H1 (cell line): ENCODE data around the gene ARID1B. TPM values are rescaled to one million over a fixed set of nuclear protein-coding genes. Genes with fewer than 3 reads are reported as not detected.

Experiments used
- CTCF ChIA-PET: fragments of 300-600 bp; sonication (Branson Sonifier 250); formaldehyde crosslinking; loops from one replicate; lab custom pipeline; 2021; ENCODE audit not compliant: partially characterized antibody; lab: Charles Lee
- POLR2A ChIA-PET: fragments of 300-600 bp; sonication (Branson Sonifier 250); formaldehyde crosslinking; loops from one replicate; lab custom pipeline; 2021; ENCODE audit warnings: inconsistent platforms; ENCODE audit not compliant: partially characterized antibody; lab: Charles Lee
- DNase-seq, 2 experiments: peaks; one replicate each; pipeline versions ENCODE4 v3.0.0 to v3.0.0-alpha.2; 2010 to 2022; ENCODE audit warnings: low spot score in 2 of 2, low read depth in 1 of 2, mixed read lengths in 1 of 2
- FAIRE-seq: peaks from 2 replicates; lab custom pipeline; 2011; peaks lifted over from hg19 to GRCh38; lab: Jason Lieb, UNC
- H2AFZ ChIP-seq: 2 replicates; pipeline ENCODE4 v1.8.1; 2012; ENCODE audit warnings: low read length, inconsistent platforms
- H2AK5ac ChIP-seq: 2 replicates; pipeline ENCODE4 v1.6.1; 2013; ENCODE audit warnings: low read depth, low read length
- H2BK120ac ChIP-seq: replicated peaks from 2 replicates; pipeline ENCODE3; 2013; ENCODE audit warnings: low read depth, low read length, inconsistent platforms
- H2BK12ac ChIP-seq: 2 replicates; pipeline ENCODE4 v1.6.1; 2013; ENCODE audit warnings: low read depth, low read length
- H2BK15ac ChIP-seq: 2 replicates; pipeline ENCODE4 v1.6.1; 2013; ENCODE audit warnings: low read length
- H2BK20ac ChIP-seq: 2 replicates; pipeline ENCODE4 v1.6.1; 2013; ENCODE audit warnings: low read length
- H2BK5ac ChIP-seq: 2 replicates; pipeline ENCODE4 v1.6.1; 2013; ENCODE audit warnings: low read depth, low read length
- H3K14ac ChIP-seq: 2 replicates; pipeline ENCODE4 v1.6.1; 2013; ENCODE audit warnings: inconsistent platforms; ENCODE audit not compliant: insufficient read length
- H3K18ac ChIP-seq: 2 replicates; pipeline ENCODE4 v1.6.1; 2013; ENCODE audit warnings: low read length; ENCODE audit errors: extremely low read depth
- H3K23ac ChIP-seq: 2 replicates; pipeline ENCODE4 v1.6.1; 2013; ENCODE audit warnings: inconsistent platforms; ENCODE audit not compliant: insufficient read length
- H3K23me2 ChIP-seq: 2 replicates; pipeline ENCODE4 v1.6.1; 2013; ENCODE audit warnings: low read depth, low read length
- H3K27ac ChIP-seq: 2 replicates; pipeline ENCODE4 v1.6.1; 2011; ENCODE audit warnings: low read depth, low read length, inconsistent platforms
- H3K27me3 ChIP-seq, 4 experiments: replicated peaks in 1 of 4; 1 replicate in 1 of 4; 2 replicates in 3 of 4; pipeline versions ENCODE4 v1.6.1 to v1.8.1; 2011 to 2013; ENCODE audit warnings: low read length in 3 of 4, mild to moderate bottlenecking in 3 of 4, inconsistent platforms in 2 of 4, mixed read lengths in 2 of 4, moderate library complexity in 1 of 4; ENCODE audit not compliant: control insufficient read depth in 3 of 4, insufficient read depth in 3 of 4; ENCODE audit errors: extremely low read depth in 1 of 4
- H3K36me3 ChIP-seq, 4 experiments: 2 replicates each; pipeline versions ENCODE4 v1.6.1 to v1.8.1; 2011 to 2013; ENCODE audit warnings: mild to moderate bottlenecking in 4 of 4, low read length in 3 of 4, moderate library complexity in 2 of 4, control low read depth in 1 of 4, inconsistent platforms in 1 of 4; ENCODE audit not compliant: insufficient read depth in 4 of 4, control insufficient read depth in 2 of 4
- H3K4ac ChIP-seq: replicated peaks from 2 replicates; pipeline ENCODE3; 2013; ENCODE audit warnings: low read length, low read depth, mixed read lengths, inconsistent platforms; ENCODE audit not compliant: insufficient read length
- H3K4me1 ChIP-seq, 4 experiments: replicated peaks in 1 of 4; 1 replicate in 1 of 4; 2 replicates in 3 of 4; pipeline versions ENCODE4 v1.6.1 to v1.8.1; 2011 to 2013; ENCODE audit warnings: low read length in 3 of 4, inconsistent platforms in 2 of 4, mixed read lengths in 1 of 4; ENCODE audit not compliant: insufficient read depth in 4 of 4, control insufficient read depth in 3 of 4
- H3K4me2 ChIP-seq, 2 experiments: 2 replicates each; pipeline versions ENCODE4 v1.6.1 to v1.8.1; 2011 to 2013; ENCODE audit warnings: low read depth in 2 of 2, low read length in 2 of 2, control low read depth in 1 of 2, inconsistent platforms in 1 of 2, mild to moderate bottlenecking in 1 of 2; ENCODE audit not compliant: insufficient read depth in 1 of 2
- H3K4me3 ChIP-seq, 4 experiments: fragments of 200-600, 300-600 bp in 1 of 4; sonication (generic), shearing (Covaris generic), sonication (Bioruptor Twin) in 1 of 4; 2 replicates each; pipeline versions ENCODE4 v1.5.1 to v1.8.1; 2011 to 2016; ENCODE audit warnings: low read length in 4 of 4, low read depth in 3 of 4, control low read depth in 2 of 4, inconsistent platforms in 2 of 4, mild to moderate bottlenecking in 2 of 4, mixed read lengths in 1 of 4, moderate library complexity in 1 of 4; ENCODE audit not compliant: insufficient read depth in 2 of 4; ENCODE audit errors: extremely low read depth in 1 of 4
- H3K56ac ChIP-seq: replicated peaks from 2 replicates; pipeline ENCODE3; 2013; ENCODE audit warnings: low read depth, mild to moderate bottlenecking, mixed read lengths, low read length, inconsistent platforms; ENCODE audit not compliant: insufficient read length
- H3K79me1 ChIP-seq: 2 replicates; pipeline ENCODE4 v1.6.1; 2013; ENCODE audit warnings: low read depth, low read length, control low read depth
- H3K79me2 ChIP-seq, 2 experiments: 2 replicates each; pipeline versions ENCODE4 v1.6.1 to v1.8.1; 2012 to 2013; ENCODE audit warnings: low read length in 2 of 2, mild to moderate bottlenecking in 2 of 2, inconsistent platforms in 1 of 2; ENCODE audit not compliant: insufficient read depth in 2 of 2, control insufficient read depth in 1 of 2
- H3K9ac ChIP-seq, 4 experiments: replicated peaks in 1 of 4; 1 replicate in 1 of 4; 2 replicates in 3 of 4; pipeline versions ENCODE4 v1.6.1 to v1.8.1; 2011 to 2013; ENCODE audit warnings: low read depth in 3 of 4, low read length in 3 of 4, control low read depth in 2 of 4, mild to moderate bottlenecking in 2 of 4, moderate library complexity in 2 of 4, inconsistent platforms in 1 of 4; ENCODE audit errors: extremely low read depth in 1 of 4
- H3K9me3 ChIP-seq, 2 experiments: 2 replicates each; pipeline versions ENCODE4 v1.6.1 to v1.8.1; 2012 to 2013; ENCODE audit warnings: mild to moderate bottlenecking in 2 of 2, moderate library complexity in 2 of 2, control low read depth in 1 of 2, inconsistent platforms in 1 of 2, low read depth in 1 of 2, low read length in 1 of 2, mixed read lengths in 1 of 2; ENCODE audit not compliant: insufficient read depth in 2 of 2
- H4K20me1 ChIP-seq, 2 experiments: replicated peaks in 1 of 2; 2 replicates each; pipeline versions ENCODE3 to v1.8.1; 2011 to 2013; ENCODE audit warnings: inconsistent platforms in 2 of 2, low read length in 2 of 2, mild to moderate bottlenecking in 1 of 2; ENCODE audit not compliant: insufficient read depth in 2 of 2, control insufficient read depth in 1 of 2
- H4K5ac ChIP-seq: 2 replicates; pipeline ENCODE4 v1.6.1; 2013; ENCODE audit warnings: low read length, low read depth, mixed read lengths, inconsistent platforms; ENCODE audit not compliant: insufficient read length
- H4K8ac ChIP-seq: 2 replicates; pipeline ENCODE4 v1.8.0; 2013; ENCODE audit warnings: mild to moderate bottlenecking, moderate library complexity, low read length, inconsistent platforms; ENCODE audit not compliant: insufficient read depth; ENCODE audit errors: extremely low read depth
- H4K91ac ChIP-seq: replicated peaks from 2 replicates; pipeline ENCODE3; 2013; ENCODE audit warnings: low read length, mixed read lengths, inconsistent platforms; ENCODE audit not compliant: insufficient read length
- FOSL1 ChIP-seq: IDR thresholded peaks from 2 replicates; pipeline ENCODE4 v1.6.1; 2011; ENCODE audit warnings: mild to moderate bottlenecking, low read depth, low read length, moderate library complexity; ENCODE audit not compliant: insufficient read depth
- WGBS, 2 experiments: shearing (Covaris generic) in 1 of 2; methylation state at CpG; one replicate each; pipeline versions ENCODE4 v1.1.6 to v1.1.7; 2013 to 2015; ENCODE audit warnings: low lambda C conversion rate in 2 of 2, mixed read lengths in 2 of 2, inconsistent platforms in 1 of 2, low coverage in 1 of 2, missing lambda C conversion rate in 1 of 2; ENCODE audit not compliant: insufficient replicate concordance in 2 of 2, insufficient coverage in 1 of 2, insufficient read length in 1 of 2; ENCODE audit errors: extremely low coverage in 1 of 2, missing lambda C conversion rate in 1 of 2; 5-methylcytosine and 5-hydroxymethylcytosine counted together
- polyA plus RNA-seq, 7 experiments: library from polyadenylated mRNA; depleted of rRNA in 3 of 7; stranded (reverse) in 5 of 7; unstranded in 2 of 7; fragments of >200 nt in 5 of 7; fragments of 200-250 nt in 2 of 7; gene quantifications; 1 replicate in 5 of 7; 2 replicates in 1 of 7; 4 replicates in 1 of 7; pipeline versions ENCODE4 v1.2.1 to v1.2.3, GENCODE V29; 2011 to 2013; ENCODE audit warnings: missing spikeins in 2 of 7, mixed read lengths in 2 of 7
- total RNA-seq: library from RNA; stranded (reverse); fragmentation: NEBNext Ultra II Directional; extraction: Animal tissue kit (Norgen Biotek cat#: 25700); gene quantifications from 2 replicates; pipeline ENCODE4 v1.2.1, GENCODE V29; 2021

ARID1B gene
- total and polyA plus RNA-seq, 2 of the 8 experiments (the other 6 are each of a cell fraction or from before 2014, with no cell fraction given) = 24.3 to 70.3 TPM

GRCh38 chr6:157038610-157039009 is 261.4 kb downstream of the ARID1B start:
- FAIRE-seq = no peak
- POLR2A ChIA-PET = interaction anchor here (1.6 kb wide), 1 partner anchor 9 kb away, joined by 3 read pairs; no protein-coding TSS in a partner anchor

More at GRCh38 chr6:157038610-157039009, 261.4 kb downstream of the ARID1B start:
- CTCF ChIA-PET = interaction anchor here (1.1 to 3.3 kb wide), 3 partner anchors 8 to 145 kb away, joined by 3 to 40 read pairs (median 3); no protein-coding TSS in a partner anchor
- Histone ChIP-seq H3K4me2 (no peak overlapping the region), H3K27ac (no peak overlapping the region), H2AFZ (no peak overlapping the region), H4K5ac (no peak overlapping the region), H2AK5ac (no peak overlapping the region), H2BK5ac (no peak overlapping the region), H3K9ac (no peak overlapping the region), H3K23ac (no peak overlapping the region), H3K56ac (no peak overlapping the region), H2BK20ac (no peak overlapping the region), H3K9me3 (no peaks in the 10 kb centered on the region), H4K20me1 (peaks cover 0 to 4% of the 10 kb centered on the region in 2 experiments), H3K79me2 (peaks cover 2 to 36% of the 10 kb centered on the region in 2 experiments; a peak in 2 of 4 replicates), H3K18ac (no peak overlapping the region), H2BK120ac (no peak overlapping the region), H4K91ac (no peak overlapping the region), H2BK12ac (no peak overlapping the region), H3K4me3 (no peak overlapping the region), H3K36me3 (no peaks in the 10 kb centered on the region), H3K27me3 (no peaks in the 10 kb centered on the region), H3K23me2 (no peaks in the 10 kb centered on the region), H3K14ac (no peak overlapping the region), H3K4ac (no peak overlapping the region), H3K4me1 (peaks cover 8 to 16% (median 12%) of the 10 kb centered on the region in 4 experiments; a peak in 6 of 7 replicates), H4K8ac (no peak overlapping the region), H2BK15ac (no peak overlapping the region), H3K79me1 (peaks cover 3% of the 10 kb centered on the region; the same call in 1 of the 2 replicates)
- TF ChIP-seq FOSL1 = no peak
- WGBS, 2 experiments = 86% methylated on average over 7 of the region's 7 CpGs; no CpG with 5 or more reads in 1 of the 2 experiments
- DNase-seq = no peak
